NK-92 (cell line): Measurements from ENCODE around the gene IRF2BP2.
"Not testable (repeated sequence)": the region's sequence is repeated elsewhere in the genome, so short reads cannot be mapped to it uniquely, and the experiment has no call there.

Experiments used
- DNase-seq: peaks from one replicate; lab custom pipeline; 2025; ENCODE audit not compliant: unreplicated experiment; lab: John Stamatoyannopoulos, UW

The IRF2BP2 gene

GRCh38 chr1:234634922-234635321 is 24.9 kb upstream of the IRF2BP2 start:
- DNase-seq: not testable (repeated sequence)

GRCh38 chr1:234634387-234634786 is 24.4 kb upstream of the IRF2BP2 start:
- no peak for DNase-seq

GRCh38 chr1:234633246-234634003 is 23.4 kb upstream of the IRF2BP2 start:
- no peak for DNase-seq

GRCh38 chr1:234632225-234632624 is 22.2 kb upstream of the IRF2BP2 start:
- DNase-seq: no peak

GRCh38 chr1:234631721-234632125 is 21.7 kb upstream of the IRF2BP2 start:
- no peak for DNase-seq

DNA sequence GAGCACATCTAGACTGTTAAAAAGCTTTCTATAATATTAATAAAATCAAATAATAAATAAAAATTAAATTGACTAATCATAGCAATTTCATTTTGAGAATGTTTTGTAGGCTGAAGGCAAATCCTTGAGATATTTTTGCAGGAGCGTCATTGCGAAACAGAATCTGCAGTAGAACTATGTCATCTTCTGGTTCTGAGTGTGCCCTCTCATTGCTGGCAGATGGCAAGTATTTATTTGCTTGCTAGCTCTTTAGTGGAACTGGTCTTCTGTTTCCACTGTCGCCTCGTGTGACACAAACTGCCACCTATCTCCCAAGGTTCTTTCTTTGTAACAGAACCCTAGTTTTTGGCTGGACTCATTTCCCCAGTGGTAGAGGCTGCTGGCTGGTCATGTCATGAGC is 19.0 kb upstream of the IRF2BP2 start:
- DNase-seq: no peak

- DNase-seq: no peak
Observed at GRCh38 chr1:234628089-234628488, 18.1 kb upstream of the IRF2BP2 start.

GRCh38 chr1:234627009-234627950 is 17.3 kb upstream of the IRF2BP2 start:
- no peak for DNase-seq

DNA sequence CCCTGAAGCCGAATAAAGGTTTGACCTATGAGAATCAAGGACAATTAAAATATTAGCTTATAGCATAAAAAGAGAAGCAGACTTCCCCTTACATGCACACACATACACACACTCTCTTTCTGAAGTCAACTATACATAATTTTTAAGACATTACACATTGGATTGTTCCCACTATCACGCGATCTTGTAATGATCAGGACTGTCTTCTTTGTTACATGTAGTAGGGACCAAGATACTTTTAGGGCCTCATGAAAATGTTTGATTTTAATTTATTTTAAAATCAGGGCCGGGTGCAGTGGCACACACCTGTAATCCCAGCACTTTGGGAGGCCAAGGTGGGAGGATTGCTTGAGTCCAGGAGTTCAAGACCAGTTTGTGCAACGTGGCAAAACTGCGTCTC is 16.4 kb upstream of the IRF2BP2 start:
- no peak for DNase-seq

DNA sequence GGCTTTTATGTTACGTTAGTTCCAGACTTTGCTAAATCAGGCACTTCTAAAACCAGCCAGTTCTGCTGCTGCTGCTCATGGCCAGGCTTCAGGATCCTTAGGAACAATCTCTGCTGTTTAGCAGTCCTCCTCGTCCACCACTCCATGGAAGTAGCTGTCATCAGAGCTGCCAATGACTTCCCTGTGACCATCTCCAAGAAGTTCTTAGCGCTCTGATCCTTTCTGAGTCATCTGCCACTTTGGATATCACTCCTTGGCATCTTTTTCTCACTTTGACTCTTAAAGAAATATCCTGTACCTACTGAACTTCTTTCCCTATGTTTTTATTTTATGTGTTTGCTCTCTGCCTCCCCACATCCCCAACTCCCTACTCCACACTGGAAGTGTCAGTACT is 14.7 kb upstream of the IRF2BP2 start:
- no peak for DNase-seq

- DNase-seq: no peak
Observed at GRCh38 chr1:234621657-234622335, 11.8 kb upstream of the IRF2BP2 start.

GRCh38 chr1:234621127-234621468 is 11.1 kb upstream of the IRF2BP2 start:
- no peak for DNase-seq

DNA sequence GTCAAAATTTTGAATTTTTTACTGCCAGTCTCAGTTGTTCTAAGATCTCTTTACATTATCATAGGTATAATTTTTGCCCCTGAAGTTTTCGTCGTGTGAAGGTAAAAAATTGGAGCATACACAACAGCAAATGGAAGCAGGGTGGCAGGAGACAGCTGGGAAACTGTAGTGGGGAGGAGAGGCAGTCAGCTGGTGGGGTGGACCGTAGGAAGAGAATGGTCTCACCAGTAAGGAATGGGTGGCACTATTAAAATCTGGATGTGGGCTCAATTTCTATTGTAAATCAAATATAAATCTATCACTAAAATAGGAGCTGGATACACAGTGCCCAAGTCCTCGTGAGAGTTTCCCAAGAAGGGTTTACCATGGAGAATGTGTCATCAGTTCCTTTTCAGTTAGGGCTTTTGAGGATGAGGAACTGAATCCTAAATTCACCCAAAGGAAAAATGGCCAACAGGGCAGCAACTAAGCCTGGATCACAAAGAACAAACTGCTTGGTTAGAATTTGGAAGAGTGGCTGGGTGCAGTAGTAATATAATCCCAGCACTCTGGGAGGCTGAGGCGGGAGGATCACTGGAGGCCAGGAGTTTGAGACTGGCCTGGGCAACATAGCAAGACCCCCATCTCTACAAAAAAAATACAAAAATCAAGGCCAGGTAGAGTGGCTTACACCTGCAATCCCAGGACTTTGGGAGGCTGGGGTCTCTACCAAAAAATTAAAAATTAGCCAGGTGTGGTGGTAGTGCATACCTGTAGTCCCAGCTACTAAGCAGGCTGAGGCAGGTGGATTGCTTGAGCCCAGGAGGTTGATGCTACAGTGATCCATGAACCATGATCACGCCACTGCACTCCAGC is 10.5 kb upstream of the IRF2BP2 start:
- no peak for DNase-seq

GRCh38 chr1:234619794-234620247 is 9.8 kb upstream of the IRF2BP2 start:
- no peak for DNase-seq

GRCh38 chr1:234619071-234619480 is 9.1 kb upstream of the IRF2BP2 start:
- DNase-seq: no peak

DNA sequence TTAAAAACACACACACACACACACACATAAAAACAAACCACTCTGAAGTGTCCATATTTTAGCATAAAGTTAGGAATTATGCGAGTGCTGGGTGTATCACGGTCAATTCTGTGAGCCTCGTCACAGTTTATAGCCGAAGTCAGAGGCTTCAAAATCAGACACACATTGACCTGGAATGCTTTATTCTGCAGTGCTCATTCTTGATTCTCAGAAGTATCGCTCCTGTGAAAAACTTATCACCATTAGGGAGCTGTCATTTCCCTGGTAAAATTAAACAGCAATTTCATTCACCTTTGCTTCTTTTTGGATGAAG is 8.7 kb upstream of the IRF2BP2 start:
- DNase-seq: no peak

- DNase-seq: no peak
Observed at GRCh38 chr1:234617986-234618736, 8.2 kb upstream of the IRF2BP2 start.

DNA sequence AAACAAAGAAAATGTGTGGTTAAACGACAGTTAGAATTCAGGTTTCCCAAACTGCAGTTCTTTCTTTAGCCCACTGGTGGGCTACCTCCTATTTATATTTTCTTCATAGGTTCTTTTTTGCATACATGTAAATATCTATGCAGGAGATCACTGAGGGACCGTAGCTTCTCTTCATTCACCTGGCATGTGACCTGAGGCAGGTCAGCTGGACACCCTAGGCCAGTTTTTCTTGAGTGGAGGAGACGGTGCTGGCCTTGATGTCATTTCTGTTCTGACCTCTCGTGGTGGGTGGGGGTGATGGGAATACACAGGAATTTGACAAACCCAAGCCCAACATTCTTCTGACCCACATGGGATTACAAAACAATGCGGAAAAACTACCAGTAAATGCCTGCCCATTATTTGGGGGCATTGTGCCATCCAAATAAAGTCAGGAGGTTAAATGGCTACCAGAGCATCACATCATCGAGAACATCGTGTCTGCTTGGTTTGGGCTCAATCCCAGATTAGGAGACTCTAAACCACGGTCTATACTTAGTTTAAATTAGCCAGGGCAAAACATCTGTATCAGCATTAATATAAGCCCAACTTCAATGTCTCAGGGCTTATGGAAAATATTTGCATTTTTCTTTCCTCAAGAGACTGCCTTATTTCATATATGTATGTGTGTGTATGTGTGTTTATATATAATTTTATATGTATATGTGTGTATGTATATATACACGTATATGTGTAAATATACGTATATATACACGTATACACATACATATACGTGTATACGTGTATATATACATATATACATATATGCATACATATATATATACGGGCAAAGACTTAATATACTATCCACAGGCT is 7.4 kb upstream of the IRF2BP2 start:
- DNase-seq: no peak

GRCh38 chr1:234616644-234617043 is 6.7 kb upstream of the IRF2BP2 start:
- no peak for DNase-seq
